MV-4-11 (cell line): ENCODE data around the gene SLAIN2.
"Not testable (repeated sequence)": the region's sequence is repeated elsewhere in the genome, so short reads cannot be mapped to it uniquely, and the experiment has no call there.

Experiments used
- DNase-seq: peaks from one replicate; lab custom pipeline; 2025; lab: John Stamatoyannopoulos, UW

Gene SLAIN2

DNA sequence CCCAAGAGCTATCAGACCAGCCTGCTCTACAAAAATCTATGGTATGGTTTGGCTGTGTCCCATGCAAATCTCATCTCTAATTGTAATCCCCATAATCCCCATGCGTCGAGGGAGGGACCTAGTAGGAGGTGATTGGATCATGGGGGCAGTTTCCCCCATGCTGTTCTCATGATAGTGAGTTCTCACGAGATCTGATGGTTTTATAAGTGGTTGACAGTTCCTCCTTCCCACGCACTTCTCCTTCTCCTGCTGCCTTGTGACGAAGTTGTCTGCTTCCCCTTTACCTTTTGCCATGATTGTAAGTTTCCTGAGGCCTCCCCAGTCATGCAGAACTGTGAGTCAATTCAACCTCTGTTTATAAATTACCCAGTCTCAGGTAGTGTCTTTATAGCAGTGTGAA lies 99.6 kb downstream of the SLAIN2 start:
- DNase-seq = peak; percentile 59

DNA sequence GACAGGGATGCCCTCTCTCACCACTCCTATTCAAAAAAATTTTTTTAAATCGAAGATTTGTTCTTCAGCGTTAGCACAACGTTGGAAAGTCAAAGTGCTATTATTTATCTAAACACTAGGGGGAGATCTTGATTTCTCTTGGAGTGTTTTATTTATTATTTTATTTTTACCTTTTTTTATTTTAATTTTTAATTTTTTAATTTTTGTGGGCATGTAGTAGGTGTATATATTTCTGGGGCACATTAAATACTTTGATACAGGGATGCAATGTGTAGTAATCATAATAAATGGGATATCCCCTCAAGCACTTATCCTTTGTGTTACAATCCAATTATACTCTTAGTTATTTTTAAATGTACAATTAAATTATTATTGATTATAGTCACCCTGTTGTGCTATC lies 104.4 kb downstream of the SLAIN2 start:
- no peak for DNase-seq

DNA sequence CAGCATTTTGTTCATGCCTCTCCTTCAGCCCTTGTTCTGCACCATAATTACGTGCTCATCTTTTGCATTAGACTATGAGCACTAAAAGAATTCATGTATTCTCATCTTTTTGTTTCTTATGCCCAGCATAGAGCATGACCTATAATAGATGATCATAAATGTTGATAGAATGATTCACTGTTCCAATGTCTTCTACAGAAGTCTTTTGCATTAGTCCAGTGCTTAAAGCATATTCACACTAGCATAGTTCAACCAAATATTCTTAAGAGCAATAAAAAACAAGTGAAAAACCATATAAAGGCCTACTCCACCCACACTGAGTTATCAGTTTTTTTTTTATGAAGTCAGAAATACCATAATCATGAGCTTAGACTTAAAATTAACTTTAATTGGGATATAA lies 105.3 kb downstream of the SLAIN2 start:
- no peak for DNase-seq

DNA sequence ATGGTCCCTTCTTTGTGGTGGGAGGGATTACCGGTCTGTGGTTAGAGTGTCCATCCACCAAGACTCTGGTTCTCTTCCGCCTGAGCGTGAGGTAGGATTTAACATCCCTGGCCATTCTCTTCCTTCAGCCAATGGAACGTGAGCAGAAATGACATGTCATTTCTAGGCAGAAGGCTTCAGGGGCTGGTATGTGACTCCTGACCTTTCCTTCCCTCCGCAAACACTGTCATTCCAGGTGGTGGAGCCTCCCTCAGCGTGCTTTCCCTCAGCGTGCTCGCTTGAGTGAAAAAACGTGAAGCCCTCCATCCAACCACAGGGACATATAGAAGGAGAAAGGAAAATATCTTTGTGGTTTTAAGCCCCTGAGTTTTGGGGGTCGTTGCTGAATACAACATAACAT lies 107.8 kb downstream of the SLAIN2 start:
- DNase-seq = no peak

DNA sequence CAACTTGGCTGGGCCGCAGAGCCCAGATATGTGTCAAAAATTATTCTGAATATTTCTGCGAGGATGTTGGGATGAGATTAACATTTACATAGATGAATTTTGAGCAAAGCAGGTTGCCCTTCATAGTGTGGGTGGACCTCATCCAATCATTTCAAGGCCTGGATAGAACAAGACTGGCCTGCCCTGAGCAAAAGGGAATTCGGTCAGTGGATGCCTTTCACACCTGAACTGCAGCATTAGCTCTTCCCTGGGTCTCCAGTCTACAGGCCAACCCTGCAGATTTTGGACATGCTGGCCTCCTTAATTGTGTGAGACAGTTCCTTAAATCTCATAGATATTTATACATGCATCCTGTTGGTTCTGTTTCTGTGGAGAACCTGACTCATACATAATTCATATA lies 109.4 kb downstream of the SLAIN2 start:
- DNase-seq = peak; percentile 8

DNA sequence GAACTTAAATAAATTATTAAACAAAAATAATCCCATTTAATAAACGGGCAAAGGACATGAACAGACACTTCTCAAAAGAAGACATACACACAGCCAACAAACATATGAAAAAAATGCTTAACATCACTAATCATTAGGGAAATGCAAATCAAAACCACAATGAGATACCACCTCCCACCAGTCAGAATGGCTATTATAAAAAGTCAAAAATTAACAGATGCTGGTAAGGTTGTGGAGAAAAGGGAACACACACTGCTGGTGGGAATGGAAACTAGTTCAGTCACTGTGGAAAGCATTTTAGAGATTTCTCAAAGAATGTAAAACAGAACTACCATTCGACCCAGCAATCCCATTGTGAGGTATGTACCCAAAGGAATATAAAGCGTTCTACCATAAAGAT lies 110.3 kb downstream of the SLAIN2 start:
- DNase-seq = not testable (repeated sequence)

DNA sequence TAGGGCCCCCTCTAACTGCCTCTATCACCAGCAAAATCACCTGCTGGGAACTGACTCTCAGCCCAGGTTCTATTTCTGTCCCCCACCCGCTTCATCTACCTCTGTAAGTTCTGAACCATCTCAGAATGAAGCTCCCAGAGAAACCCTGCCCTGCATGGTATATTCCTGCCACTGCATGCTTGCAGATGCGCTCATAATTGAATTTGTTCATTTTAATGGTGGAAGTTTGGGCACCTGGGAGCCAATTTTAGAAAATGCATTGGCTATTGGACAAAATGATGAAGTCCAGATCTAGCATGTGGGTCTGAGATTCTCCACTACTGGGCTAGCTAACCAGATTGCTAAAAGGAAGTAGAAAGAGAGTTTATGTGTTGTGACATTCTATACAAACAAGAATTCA lies 113.3 kb downstream of the SLAIN2 start:
- DNase-seq = no peak

DNA sequence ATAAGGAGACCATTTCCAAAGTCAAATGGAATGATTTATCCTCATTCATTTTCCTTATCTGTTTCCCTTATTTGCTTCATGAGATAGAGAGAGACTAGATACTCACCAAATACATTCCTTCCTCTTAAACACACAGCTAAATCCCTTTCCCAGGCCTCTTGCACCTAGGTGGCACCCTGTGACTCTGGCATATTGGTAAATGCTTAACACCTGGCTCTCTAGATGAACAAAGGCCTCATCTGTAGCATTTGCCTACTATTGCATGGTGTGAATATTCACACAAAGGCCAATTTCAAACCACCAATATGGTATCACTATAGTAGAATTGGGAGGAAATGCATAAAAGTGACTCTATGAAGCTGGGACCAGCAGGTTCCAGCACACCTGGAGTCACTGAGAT lies 119.7 kb downstream of the SLAIN2 start:
- no peak for DNase-seq

DNA sequence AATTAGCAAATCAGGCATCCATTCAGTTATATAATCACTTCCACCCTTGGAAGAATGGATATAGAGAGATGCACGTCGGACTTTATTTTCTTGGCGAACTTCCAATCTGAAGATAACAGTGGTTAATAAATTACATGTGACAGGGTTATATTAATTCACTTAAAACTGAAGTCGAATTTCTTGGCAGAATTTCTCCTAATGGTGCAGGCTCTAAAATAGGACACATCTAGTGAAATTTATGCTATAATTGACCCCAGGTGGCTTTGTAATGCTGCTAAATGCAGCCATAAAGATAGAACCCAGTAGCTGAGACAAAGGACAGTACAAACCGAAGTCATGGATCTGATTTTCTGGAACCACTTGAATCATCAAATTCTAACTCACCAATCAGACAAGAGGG lies 121.0 kb downstream of the SLAIN2 start:
- DNase-seq = no peak

DNA sequence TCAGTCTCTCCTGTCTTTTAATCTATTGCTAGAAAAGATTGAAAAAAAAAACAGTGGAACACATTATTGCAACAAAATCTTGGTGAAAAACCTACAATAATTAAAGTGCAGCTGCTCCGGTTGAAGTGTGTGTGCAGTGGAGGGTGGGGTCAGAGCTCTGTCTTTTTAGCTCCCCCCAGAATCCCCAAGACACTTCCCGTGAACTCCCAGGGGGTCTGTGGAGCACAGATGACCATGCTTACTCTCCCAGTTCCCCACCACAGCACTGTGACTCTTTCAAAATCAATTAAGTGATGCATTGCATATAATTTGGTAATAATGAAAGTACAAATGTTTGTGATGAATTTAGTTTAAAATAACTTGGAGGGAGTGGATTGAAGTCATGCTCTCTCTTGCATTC lies 126.1 kb downstream of the SLAIN2 start:
- DNase-seq = no peak

DNA sequence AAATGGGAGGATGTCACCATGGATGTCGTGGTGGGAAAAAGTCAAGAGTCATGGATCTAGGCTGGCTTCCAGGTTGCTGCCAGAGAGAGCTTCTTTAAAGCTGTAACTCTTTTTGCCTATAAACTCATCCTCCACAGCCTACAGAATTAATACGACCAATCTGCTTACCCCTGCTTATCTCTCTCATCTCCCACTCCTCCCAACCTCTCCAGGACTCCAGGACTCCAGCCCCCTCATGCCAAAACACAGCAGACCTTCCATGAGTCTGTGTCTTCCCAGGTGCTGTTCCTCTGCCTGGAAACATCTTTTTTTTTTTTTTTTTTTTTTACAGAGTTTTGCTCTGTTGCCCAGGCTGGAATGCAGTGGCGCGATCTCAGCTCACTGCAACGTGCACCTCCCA lies 126.6 kb downstream of the SLAIN2 start:
- no peak for DNase-seq

DNA sequence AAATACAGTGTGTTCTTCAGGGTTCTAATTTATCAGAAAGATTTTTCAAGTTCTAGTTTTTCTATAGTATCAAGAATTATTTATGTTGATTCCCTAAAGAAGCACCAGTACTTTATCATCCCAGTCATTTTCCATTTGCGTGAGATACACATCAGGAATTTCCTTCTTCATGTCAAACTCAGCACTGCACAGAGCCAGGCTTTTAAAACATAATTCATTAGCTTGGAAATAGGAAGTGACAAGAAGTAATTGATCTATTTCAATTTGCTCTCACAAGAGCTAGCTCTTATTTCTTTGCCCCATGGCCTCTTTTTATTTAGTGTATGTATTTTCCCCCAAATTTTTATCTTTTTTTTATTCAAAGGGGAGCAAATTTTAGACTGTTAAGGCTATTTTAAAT lies 128.8 kb downstream of the SLAIN2 start:
- no peak for DNase-seq

DNA sequence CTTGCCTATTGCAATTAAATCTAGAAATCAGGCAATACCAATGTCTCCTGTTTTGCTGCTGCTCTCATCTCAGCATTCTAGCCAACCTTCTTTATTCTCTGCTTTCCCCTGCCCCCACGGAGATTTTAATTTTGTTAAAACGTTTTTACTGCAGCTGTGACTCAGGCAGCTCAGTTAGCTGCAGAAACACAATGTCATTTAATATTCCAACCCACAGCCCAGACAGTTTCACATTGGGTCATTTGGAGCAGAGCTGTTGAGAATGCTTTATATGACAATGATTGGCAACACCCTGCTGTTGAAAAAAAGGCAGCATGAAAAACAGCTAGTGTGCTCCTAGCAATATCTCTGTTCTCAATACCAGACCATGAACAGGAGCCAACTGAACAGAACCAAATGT lies 129.2 kb downstream of the SLAIN2 start:
- no peak for DNase-seq

DNA sequence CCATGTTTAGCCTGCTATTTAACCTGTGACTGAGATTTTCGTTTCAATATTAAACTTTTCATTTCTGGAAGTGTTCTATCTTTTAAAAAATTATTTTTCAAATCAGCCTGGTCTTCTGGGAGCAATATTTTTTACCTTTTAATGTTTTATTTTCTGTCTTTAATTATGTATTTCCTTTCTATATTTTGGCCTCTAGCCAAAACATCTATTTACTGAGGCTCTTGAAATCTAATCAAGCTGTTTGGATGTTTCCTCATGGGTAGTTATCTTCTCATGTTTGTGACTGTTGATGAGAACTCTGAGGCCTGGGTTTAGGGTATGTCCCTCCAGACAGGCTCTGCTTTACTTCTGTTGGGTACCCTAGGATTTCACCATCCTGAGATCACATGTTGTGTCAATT lies 131.5 kb downstream of the SLAIN2 start:
- no peak for DNase-seq

DNA sequence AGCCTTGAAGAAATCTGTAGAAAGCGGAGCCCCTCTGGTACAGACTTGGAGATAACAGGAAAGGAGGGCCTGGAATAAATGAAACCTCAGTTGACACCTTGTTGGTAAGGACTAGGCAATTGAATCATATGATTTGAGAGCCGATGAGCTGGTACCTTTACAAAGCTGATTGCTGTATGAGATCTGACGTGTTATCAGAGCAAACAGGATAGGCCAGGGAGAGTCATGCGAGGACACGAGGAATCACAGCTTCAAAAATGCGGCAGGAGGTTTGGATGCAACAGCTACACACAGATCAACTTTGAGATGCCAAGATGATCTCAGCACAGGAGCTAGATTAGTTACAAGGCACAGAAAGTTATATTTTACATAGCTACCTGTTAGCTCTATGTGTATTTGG lies 134.4 kb downstream of the SLAIN2 start:
- no peak for DNase-seq
